A673 (cell line): ENCODE measurements around the gene XRCC6. TPM values are rescaled to one million over a fixed set of nuclear protein-coding genes. Genes with fewer than 3 reads are reported as not detected.

ENCODE experiments used
- BruUV-seq: library from RNA; stranded (reverse); fragments of 400-500 nt; replicated peaks from 2 replicates; lab custom pipeline; 2021; lab: Mats Ljungman, UMichigan
- CTCF ChIA-PET: fragments of 300-600 bp; sonication (Branson Sonifier 250); formaldehyde crosslinking; loops from one replicate; lab custom pipeline; 2022; ENCODE audit warnings: antibody characterized with exemption; lab: Charles Lee
- POLR2A ChIA-PET: fragments of 300-600 bp; sonication (Branson Sonifier 250); formaldehyde crosslinking; loops from one replicate; lab custom pipeline; 2022; ENCODE audit warnings: antibody characterized with exemption; ENCODE audit not compliant: low non-redundant PET; lab: Charles Lee
- DNase-seq: peaks from one replicate; pipeline ENCODE4 v3.0.0-alpha.2; 2015; ENCODE audit warnings: low spot score
- H3K27ac ChIP-seq: fragments of 200-600 bp; sonication (generic); 2 replicates; pipeline ENCODE4 v1.5.1; 2016; ENCODE audit warnings: mixed run types, low read depth, mild to moderate bottlenecking, mixed read lengths, antibody characterized with exemption, low read length; ENCODE audit not compliant: poor library complexity, severe bottlenecking
- H3K27me3 ChIP-seq: fragments of 200-600 bp; sonication (generic); replicated peaks from 2 replicates; pipeline ENCODE4 v1.6.1; 2017; ENCODE audit warnings: mixed run types, low read depth, mild to moderate bottlenecking, mixed read lengths, antibody characterized with exemption, low read length; ENCODE audit not compliant: insufficient read depth, poor library complexity
- H3K36me3 ChIP-seq: fragments of 200-600 bp; sonication (generic); 2 replicates; pipeline ENCODE4 v1.6.1; 2016; ENCODE audit warnings: mixed run types, mild to moderate bottlenecking, mixed read lengths, antibody characterized with exemption, low read length; ENCODE audit not compliant: insufficient read depth, poor library complexity, severe bottlenecking
- H3K4me1 ChIP-seq: fragments of 200-600 bp; sonication (generic); 2 replicates; pipeline ENCODE4 v1.6.1; 2017; ENCODE audit warnings: mixed run types, mild to moderate bottlenecking, mixed read lengths, antibody characterized with exemption, low read length; ENCODE audit not compliant: insufficient read depth, poor library complexity, severe bottlenecking
- H3K4me3 ChIP-seq: fragments of 200-600 bp; sonication (generic); 2 replicates; pipeline ENCODE4 v1.5.1; 2016; ENCODE audit warnings: low read depth, mixed run types, mild to moderate bottlenecking, mixed read lengths, low read length; ENCODE audit not compliant: poor library complexity, severe bottlenecking
- H3K9me3 ChIP-seq: fragments of 200-600 bp; sonication (generic); 2 replicates; pipeline ENCODE4 v1.6.1; 2016; ENCODE audit warnings: mixed run types, low read depth, mild to moderate bottlenecking, mixed read lengths, antibody characterized with exemption, low read length; ENCODE audit not compliant: poor library complexity, severe bottlenecking
- CTCF ChIP-seq: fragments of 300-800, 200-600 bp; sonication (generic); conservative IDR thresholded peaks from 2 replicates; pipeline ENCODE4 v1.5.1; 2017; ENCODE audit warnings: low read depth, mild to moderate bottlenecking, antibody characterized with exemption, low read length, moderate library complexity, mixed read lengths
- EZH2 ChIP-seq: fragments of 200-600 bp; sonication (generic); IDR thresholded peaks from 2 replicates; pipeline ENCODE4 v1.6.1; 2017; ENCODE audit warnings: borderline replicate concordance, low read depth, mild to moderate bottlenecking, mixed read lengths, antibody characterized with exemption, low read length; ENCODE audit not compliant: poor library complexity, severe bottlenecking
- intact Hi-C: fragments of 100-400 bp; cut with micrococcal nuclease; formaldehyde crosslinking; loops from one replicate; pipeline ENCODE4 v1.10.0; 2022; ENCODE audit not compliant: unreplicated experiment
- total RNA-seq: library from RNA; stranded (reverse); gene quantifications from 2 replicates; pipeline ENCODE4 v1.2.3, GENCODE V29; 2021

Gene XRCC6
- total RNA-seq, 1 experiment from 2014 or later: 558 TPM

- BruUV-seq: no TSS peak
- Histone ChIP-seq H3K36me3 (peaks cover 85% of the 10 kb centered on the region), H3K27ac (no peak overlapping the region), H3K9me3 (no peaks in the 10 kb centered on the region), H3K4me1 (no peaks in the 10 kb centered on the region), H3K4me3 (no peak overlapping the region), H3K27me3 (no peaks in the 10 kb centered on the region)
- POLR2A ChIA-PET: no interaction called here
- DNase-seq: no peak
- TF ChIP-seq EZH2 (no peak), CTCF (no peak)
- intact Hi-C loops: no loop called here
- CTCF ChIA-PET: no interaction called here
These were observed 29.1 kb downstream of the XRCC6 start for GRCh38 chr22:41650229-41650628.

GRCh38 chr22:41650821-41651220, 29.7 kb downstream of the XRCC6 start:
- no TSS peak for BruUV-seq
- ChIA-PET CTCF (no interaction called here), POLR2A (no interaction called here)
- intact Hi-C loops: no loop called here
- Histone ChIP-seq H3K27ac (no peak overlapping the region), H3K27me3 (no peaks in the 10 kb centered on the region), H3K4me1 (peaks cover under 1% of the 10 kb centered on the region), H3K4me3 (no peak overlapping the region), H3K36me3 (peaks cover 83% of the 10 kb centered on the region), H3K9me3 (no peaks in the 10 kb centered on the region)
- no peak for DNase-seq
- TF ChIP-seq EZH2 (no peak), CTCF (no peak)

GRCh38 chr22:41654322-41654721, 33.2 kb downstream of the XRCC6 start:
- no peaks in the 10 kb centered on the region for H3K9me3 ChIP-seq
- H3K27ac ChIP-seq: peak overlapping the region; percentile 3
- TF ChIP-seq CTCF: no peak
- no peak for TF ChIP-seq EZH2
- peaks cover 89% of the 10 kb centered on the region for H3K36me3 ChIP-seq
- intact Hi-C loops: no loop called here
- H3K27me3 ChIP-seq: no peaks in the 10 kb centered on the region
- H3K4me1 ChIP-seq: peaks cover 15% of the 10 kb centered on the region
- POLR2A ChIA-PET: no interaction called here
- no peak for DNase-seq
- H3K4me3 ChIP-seq: no peak overlapping the region
- CTCF ChIA-PET: no interaction called here
- BruUV-seq: no TSS peak
